ENCODE measurements around the gene EGF.

The EGF gene

GRCh38 chr4:109966891-109967481, 54.3 kb downstream of the EGF start:
- no peak for DNase-seq

- DNase-seq = no peak
These were observed 55.3 kb downstream of the EGF start for GRCh38 chr4:109967798-109968520.

GRCh38 chr4:109969087-109969486, 56.4 kb downstream of the EGF start:
- DNase-seq = no peak

DNA sequence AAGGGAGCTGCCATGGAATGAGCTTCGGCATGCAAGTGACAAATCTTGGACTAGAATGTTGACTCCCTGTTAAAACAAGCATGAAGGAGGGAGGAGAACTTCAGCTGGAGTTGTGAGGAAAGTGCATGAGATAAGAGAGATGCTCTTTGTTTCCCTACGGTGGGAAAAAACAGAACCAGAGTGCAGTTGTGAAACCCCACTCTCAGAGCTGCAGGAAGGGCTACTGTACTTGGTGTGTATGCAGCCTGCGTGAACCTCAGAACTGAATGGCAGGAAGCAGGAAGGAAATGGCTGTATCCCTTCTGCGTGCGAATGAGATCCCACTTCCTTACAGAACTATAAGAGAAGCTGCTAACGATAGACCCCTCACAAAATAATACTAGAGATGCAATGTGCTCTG, 57.2 kb downstream of the EGF start:
- DNase-seq = no peak

DNA sequence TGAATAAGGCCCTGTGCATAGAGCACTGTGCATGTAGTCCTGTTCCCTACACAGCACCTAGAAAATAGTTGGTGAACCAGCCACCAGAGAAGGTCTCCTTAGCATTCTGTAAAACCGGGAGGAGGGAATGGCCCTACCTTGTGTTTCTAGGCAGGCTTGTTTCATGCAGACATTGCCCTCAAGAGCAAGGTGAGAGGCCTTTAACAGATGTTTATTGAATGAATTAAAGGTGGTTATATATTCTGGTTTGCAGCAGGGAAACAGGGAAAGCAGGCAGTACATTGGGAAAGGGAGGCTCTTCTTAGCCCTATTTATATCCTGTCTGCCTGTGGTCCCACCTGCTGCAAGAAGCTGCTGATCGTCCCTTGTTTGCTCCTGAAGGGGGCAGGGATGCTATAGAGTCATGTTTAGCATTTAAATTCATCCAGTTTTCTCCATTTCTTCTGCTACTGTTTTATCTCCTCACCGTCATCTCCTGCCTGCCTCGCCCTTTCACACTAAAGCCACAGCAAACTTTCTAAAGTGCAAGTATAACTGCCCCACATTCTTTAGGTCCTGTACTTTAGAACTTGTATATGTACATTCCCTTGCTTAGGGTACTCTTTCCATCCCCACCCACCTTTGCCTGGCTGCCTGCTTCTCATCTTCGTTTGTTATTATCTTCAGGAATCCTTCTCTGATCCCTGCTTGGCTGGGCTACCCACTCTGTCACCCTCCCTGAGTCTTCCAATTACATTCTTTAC, 60.3 kb downstream of the EGF start:
- DNase-seq = no peak

DNA sequence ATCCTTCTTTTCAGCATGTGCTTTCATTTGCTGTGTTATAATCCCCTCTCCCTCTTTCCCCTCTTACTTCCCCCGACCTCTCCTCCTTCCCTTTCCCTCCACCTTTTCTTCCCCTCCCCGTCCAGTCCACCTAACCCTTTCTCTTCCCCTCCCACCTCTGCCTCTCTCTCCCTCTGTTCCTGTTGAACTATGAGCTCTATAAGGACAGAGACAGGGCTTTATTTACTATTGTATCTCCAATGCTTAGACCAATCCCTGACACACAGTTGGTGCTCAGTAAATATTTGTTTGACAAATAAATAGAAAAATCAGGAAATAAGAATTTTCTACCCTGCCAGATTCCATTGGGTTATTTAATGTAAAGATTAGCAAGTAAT, 60.8 kb downstream of the EGF start:
- no peak for DNase-seq

- DNase-seq = no peak
These were observed 63.5 kb downstream of the EGF start for GRCh38 chr4:109976189-109976588.

DNA sequence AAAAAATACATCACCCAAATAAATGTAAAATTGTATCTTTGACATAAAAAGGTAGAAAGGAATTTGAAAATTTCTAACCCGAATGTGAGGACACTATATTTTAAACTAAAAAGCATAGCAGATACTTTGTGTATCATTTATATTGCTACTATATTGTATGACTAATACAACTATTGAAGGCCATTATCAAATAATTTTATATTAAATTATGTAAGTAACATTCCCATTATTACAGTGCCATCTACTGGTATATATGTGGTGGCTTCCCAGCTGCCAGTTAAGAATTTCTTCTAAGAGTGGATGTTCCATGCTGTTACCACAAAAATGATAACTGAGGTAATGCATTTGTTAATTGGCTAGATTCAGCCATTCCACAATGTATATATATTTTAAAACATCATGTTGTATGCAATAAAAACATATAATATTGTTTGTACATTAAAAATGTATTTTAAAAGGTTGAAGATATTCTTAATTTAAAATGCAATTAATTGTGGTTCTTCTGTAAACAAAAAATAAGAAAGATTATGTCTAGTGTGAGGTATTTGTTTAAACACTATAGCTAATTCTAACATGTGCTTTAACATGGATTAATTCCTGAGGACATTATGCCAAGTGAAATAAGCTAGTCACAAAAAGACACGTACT, 65.3 kb downstream of the EGF start:
- peak in 1 of 2 experiments; percentile 40 for DNase-seq

DNA sequence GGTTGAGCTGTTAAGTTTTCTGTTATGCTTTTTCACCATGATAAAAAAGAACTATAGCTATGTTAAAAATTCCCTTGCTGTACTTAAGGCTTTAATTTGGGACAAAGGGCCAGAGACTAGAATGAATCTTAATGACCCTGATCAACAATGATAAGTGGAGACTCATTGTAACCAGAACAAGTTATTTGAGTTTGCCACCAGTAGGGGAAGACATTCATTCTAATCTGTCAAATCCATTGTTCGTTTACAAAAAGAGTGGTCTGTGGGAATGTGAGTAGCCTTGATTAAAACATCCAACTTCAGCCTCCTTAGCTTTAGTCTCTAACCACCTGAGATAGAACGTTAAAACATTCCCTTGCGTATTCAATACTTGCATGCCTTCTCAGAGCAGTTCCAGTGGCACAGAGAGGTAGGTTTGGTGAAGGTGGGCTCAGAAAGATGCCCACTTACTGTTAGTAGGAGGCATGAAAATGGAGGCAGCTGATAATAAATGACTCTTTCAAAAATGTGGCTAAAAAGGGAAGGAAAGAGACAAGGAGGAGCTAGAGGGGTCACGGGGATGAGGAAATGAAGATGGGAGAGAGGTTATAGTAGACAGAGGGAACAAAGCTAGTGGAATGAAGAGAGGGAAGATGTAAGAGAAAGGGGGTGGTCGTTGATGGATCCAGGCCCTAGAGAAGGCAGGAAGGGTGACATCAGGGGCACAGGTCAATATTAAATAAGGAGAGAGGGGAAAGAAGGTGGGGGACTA, 66.2 kb downstream of the EGF start:
- no peak for DNase-seq

DNA sequence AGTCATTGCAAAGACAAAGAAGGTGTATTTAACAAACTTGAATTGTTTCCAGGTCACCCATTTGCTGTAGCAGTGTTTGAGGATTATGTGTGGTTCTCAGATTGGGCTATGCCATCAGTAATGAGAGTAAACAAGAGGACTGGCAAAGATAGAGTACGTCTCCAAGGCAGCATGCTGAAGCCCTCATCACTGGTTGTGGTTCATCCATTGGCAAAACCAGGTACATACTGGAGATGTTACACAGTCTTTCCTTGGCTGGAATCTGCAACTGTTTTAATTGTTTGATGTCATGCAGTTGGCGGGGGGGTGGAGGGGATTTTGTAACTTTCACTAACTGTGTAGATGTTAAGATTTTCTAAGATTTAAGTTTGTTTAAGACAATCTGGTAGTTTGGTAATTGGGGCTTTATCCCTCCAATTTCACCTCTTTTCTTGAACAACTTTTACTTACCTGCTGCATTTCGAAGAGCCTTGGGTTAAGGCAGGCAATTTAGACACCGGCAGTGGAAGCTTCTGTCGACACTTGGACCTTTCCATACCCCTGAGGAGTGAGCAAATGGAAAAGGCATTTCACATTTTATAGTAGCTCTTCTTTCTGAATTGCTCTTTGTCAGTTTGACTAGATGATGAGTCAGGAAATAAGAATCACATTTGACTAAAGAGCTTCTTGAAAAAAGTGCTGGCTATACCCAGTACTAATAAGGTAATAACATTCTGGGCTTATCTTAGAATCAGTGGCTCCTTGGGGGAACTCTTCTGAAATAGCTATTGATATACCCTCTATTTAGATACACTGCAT, 67.4 kb downstream of the EGF start:
- no peak for DNase-seq

- no peak for DNase-seq
These were observed 69.3 kb downstream of the EGF start for GRCh38 chr4:109981936-109982335.

DNA sequence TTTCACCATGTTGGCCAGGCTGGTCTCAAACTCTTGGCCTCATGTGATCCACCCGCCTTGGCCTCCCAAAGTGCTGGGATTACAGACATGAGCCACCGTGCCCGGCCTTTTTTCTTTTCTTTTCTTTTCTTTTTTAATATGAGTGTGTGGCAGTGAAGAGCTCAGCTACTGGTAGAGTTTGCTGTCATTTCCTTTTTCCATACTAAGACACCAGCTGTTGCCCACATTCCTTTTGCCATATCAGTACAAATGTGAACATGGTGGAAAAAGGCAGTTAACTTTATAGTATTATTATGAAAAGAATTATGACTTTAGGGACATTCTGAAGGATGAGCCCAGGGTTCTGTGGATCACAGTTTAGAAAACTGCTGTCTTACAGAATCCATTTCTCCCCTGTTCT, 69.8 kb downstream of the EGF start:
- no peak for DNase-seq

DNA sequence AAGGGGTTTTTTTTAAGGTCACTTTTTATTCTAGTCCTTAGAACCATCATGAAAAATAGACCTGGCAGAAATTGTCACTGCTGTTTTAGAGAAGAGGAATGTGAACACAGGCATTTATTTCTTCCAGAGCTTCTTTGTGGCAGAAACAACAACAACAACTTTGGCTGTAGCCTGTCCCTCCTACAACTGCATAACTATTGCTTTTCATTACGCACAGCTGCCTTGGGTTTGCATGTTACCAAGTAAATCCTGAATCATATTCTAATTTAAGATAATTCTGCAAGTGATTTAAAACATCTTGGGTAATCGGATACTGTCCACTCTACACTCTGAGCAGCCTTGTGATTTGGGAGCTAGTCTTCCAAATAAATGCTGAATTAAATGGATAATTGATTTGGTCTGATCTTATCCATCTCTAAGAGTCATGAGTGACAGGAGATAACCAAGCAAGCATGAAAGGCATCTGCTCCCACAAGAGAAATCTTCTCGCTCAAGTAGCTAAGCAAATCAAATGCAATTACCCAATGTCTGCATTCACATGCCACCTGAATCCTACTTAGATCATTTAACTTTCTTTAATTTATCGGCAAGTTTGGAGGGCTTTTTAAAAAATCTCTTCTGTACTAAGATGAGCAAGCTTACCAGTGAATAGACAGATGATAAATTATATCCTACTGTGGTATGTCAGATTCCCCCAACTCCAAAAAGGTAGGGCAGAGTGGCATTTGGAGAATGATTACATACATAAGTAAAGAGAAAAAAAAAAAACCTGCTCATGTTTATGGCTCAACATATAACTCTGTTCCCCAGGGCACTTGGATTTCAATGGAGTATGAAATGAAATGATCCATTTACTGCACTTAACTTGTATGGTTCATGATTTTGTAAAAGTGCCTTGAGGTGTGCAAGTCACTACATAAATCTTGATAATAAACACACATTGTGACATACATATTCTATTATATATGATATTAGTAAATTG, 73.6 kb downstream of the EGF start:
- DNase-seq = no peak

GRCh38 chr4:109989044-109989443, 76.4 kb downstream of the EGF start:
- DNase-seq = no peak

- DNase-seq = no peak
These were observed 76.9 kb downstream of the EGF start for GRCh38 chr4:109989618-109990017.

GRCh38 chr4:109990261-109991257, 77.9 kb downstream of the EGF start:
- DNase-seq = no peak

- DNase-seq = no peak
These were observed 80.4 kb downstream of the EGF start for GRCh38 chr4:109993116-109993515.

- no peak for DNase-seq
These were observed 81.7 kb downstream of the EGF start for GRCh38 chr4:109994415-109994827.

GRCh38 chr4:109996526-109996925, 83.8 kb downstream of the EGF start:
- no peak for DNase-seq
